DMS79 (cell line): ENCODE results near the gene LRRC17.
A peak's percentile ranks its signal among the peaks of the same experiment; 100 is the strongest.

Experiments
- DNase-seq: peaks from one replicate; lab custom pipeline; 2025; lab: John Stamatoyannopoulos, UW

LRRC17 gene

GRCh38 chr7:102912742-102913141 lies at the start of gene LRRC17:
Gene LRRC17 (plus strand): TSS chr7:102913000. CDS start chr7:102933914, 20,914 bp downstream.
- peak; percentile 1 for DNase-seq

GRCh38 chr7:102864958-102865357 lies 47.8 kb upstream of the LRRC17 start:
- DNase-seq: no peak

- no peak for DNase-seq
Observed at GRCh38 chr7:102866535-102867215, 46.1 kb upstream of the LRRC17 start.

- DNase-seq: no peak
Observed at GRCh38 chr7:102869195-102869594, 43.6 kb upstream of the LRRC17 start.

- DNase-seq: no peak
Observed at GRCh38 chr7:102872460-102872859, 40.3 kb upstream of the LRRC17 start.

- no peak for DNase-seq
Observed at GRCh38 chr7:102873470-102874165, 39.2 kb upstream of the LRRC17 start.

GRCh38 chr7:102874166-102874829 lies 38.5 kb upstream of the LRRC17 start:
- DNase-seq: no peak

- DNase-seq: no peak
Observed at GRCh38 chr7:102874966-102875365, 37.8 kb upstream of the LRRC17 start.

GRCh38 chr7:102875700-102876295 lies 37.0 kb upstream of the LRRC17 start:
- no peak for DNase-seq

- DNase-seq: no peak
Observed at GRCh38 chr7:102883098-102883860, 29.5 kb upstream of the LRRC17 start.

- DNase-seq: no peak
Observed at GRCh38 chr7:102888561-102889233, 24.1 kb upstream of the LRRC17 start.

GRCh38 chr7:102889851-102890250 lies 22.9 kb upstream of the LRRC17 start:
- no peak for DNase-seq

GRCh38 chr7:102890292-102890970 lies 22.4 kb upstream of the LRRC17 start:
- no peak for DNase-seq

GRCh38 chr7:102890971-102891692 lies 21.7 kb upstream of the LRRC17 start:
- no peak for DNase-seq

GRCh38 chr7:102891693-102892261 lies 21.0 kb upstream of the LRRC17 start:
- DNase-seq: no peak

- no peak for DNase-seq
Observed at GRCh38 chr7:102892631-102893278, 20.0 kb upstream of the LRRC17 start.

GRCh38 chr7:102895602-102896001 lies 17.2 kb upstream of the LRRC17 start:
- no peak for DNase-seq

GRCh38 chr7:102896585-102896984 lies 16.2 kb upstream of the LRRC17 start:
- DNase-seq: no peak

GRCh38 chr7:102897211-102897631 lies 15.6 kb upstream of the LRRC17 start:
- DNase-seq: no peak
